RPMI8226 (cell line): ENCODE results near the gene ZAR1L.

Source experiments
- DNase-seq: peaks from one replicate; pipeline ENCODE4 v3.0.0-alpha.2; 2015

The ZAR1L gene

DNA sequence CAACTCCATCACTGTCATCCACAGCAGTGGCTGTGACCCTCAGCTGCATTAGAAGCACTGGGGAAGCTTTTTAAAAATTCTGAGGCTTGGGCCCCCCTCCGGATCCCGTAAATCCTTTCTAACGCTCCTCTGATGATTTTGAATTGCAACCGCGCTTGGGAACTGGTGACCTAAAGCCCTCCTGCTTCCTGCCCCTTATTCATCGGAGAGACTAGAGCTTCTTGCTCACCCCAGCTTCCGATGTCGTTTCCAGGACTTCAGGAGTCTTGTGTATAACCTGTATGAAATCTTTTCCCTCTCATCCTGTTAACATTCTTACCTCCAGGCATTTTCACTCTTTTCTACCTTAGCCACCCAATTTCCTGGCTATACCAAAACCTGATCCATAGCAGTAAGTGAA lies 14.8 kb downstream of the ZAR1L start:
- DNase-seq: no peak

DNA sequence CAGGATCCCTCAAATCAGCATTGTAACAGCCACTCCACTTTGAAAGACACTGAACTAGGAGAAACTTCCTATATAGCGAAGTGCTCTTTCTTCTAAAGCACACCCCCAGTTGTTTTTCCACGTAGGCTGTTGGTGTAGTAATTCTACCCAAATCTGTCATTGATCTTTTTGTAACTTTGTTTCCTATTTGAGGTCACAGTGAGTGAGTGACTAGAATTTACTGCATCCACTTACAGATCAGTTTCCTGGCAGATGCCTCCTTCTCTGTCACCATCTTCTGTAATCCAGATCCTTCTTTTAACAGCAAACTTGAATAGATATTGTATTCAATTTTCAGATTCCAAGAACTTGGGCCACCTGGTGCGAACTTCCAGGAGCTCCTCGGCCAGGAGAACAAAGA lies 15.3 kb downstream of the ZAR1L start:
- no peak for DNase-seq

DNA sequence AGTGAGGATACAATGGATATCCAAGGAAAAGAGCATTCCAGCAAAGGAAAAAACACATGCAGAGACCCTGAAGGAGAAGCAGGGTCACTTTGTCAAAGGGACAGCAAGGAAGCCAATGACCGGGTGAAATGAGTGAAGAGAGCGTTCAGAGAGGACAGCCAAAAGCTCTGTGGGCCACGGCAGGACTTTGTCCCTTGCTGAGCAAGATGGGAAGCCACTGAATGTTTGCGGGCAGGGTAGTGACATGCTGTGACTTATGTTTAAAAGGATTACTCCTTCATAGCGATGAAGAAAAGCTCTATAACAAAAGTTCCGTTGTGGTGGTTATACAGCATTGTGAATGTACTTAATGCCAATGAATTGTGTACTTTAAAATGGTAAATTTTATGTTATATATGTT lies 16.5 kb downstream of the ZAR1L start:
- DNase-seq: no peak

DNA sequence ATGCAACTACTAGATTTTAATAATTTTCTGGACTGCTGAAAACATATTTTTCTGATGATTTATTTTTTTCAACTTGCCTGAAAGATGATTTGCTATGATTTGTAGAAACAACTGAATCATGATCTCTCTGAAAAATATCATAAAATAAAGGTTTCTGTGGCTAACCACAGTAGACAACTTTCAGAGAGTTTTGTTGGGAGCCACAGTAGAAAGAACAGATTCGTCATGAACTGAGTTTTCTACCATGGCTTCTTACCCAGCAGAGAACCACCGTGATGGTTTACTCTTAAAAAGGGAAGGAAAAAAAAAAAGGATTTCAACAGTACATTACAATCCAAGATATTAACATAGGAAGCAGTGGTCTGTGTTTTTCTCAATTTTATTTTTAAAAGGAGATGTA lies 18.0 kb downstream of the ZAR1L start:
- no peak for DNase-seq

DNA sequence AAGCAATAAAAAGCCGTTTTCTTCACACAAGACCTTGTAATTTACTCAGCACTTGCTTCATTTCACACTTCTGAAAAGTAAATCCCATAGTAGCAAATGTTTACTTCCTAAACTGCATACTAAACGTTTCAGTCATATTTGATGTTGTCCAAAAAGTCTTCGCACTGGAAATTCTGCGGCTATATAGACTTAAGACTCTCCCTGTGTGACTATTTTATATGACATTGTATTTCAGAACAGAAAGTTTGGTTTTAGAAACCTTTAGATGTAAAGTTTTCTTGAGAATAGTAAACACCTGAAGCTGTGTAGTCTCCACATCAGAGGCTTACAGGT lies 29.6 kb downstream of the ZAR1L start:
- DNase-seq: no peak

DNA sequence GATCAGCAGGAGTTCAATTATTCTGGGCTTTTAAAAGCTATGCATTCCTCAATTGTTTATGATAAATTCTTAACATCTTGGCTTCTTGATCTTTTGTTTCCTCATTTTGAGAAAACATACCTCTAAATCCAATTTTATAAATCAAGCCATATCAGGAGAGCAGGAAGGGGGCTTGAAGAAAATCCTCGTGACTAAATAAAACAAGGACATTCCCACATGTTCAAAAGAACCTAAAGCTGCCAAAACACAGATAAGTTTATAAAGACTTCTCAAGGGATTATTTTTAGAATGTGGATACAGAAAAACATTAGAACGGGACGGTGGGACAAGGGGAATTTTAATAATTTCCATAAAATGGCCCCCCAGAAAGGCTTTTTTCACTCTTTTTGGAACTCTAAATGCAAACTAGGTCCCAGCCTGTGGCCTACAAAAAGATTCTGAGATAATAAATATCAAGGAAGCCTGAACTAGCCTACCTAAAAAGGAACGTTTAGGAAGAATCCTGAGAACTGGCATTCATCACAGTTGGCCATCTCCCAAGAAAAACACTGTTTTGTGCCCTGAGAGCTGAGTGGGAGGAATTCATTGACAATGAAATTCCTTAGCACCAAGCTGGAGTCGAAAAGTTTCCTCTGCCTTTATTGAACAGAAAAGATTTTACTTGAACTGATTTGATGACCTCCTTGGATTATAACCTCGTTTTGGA lies 30.1 kb downstream of the ZAR1L start:
- DNase-seq: no peak

DNA sequence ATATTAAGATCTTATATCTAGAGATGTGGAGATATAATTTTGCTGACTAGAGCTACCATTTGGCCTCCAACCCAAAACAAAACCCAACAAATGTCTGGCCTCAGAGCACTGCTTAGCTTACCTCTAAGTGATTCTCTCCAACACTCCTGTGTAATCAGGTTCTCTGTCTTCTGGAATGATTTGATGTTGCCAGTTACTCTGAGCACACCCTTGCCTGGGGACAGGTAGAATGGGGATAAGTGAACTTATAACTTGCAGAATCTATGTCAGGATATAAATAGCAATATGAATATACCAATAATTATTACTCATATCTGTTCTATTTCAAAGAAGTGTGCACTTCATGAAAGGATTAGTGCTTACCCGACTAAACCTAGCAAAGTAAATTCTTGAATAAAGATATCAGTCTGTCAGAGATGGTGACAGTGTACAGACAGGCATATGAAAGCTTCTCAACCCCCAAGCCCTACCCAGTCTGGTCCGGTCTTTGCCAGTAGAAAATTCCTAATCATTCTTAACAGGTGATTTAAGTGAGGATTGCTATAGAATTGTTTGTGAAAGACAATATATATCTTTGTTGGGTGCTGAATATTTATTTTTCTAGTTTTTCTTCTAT lies 33.0 kb downstream of the ZAR1L start:
- no peak for DNase-seq

DNA sequence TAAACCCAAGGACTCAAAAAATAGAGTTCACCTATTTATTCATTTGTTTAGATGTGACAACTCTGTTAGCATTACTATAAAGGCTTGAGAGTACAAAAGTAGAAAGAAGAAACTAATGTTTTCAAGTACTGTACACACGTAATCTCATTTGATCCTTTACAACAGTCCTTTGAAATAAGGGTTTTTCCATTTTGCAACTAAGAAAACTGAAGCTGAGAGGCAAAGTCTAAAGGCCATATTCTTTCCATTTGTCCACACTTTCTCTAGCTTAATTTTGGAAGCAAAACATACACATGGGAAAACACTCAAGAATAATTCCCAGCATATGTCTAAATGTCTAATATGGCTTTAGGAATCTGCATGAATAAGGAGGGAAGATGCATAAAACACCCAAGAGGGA lies 34.1 kb downstream of the ZAR1L start:
- no peak for DNase-seq

DNA sequence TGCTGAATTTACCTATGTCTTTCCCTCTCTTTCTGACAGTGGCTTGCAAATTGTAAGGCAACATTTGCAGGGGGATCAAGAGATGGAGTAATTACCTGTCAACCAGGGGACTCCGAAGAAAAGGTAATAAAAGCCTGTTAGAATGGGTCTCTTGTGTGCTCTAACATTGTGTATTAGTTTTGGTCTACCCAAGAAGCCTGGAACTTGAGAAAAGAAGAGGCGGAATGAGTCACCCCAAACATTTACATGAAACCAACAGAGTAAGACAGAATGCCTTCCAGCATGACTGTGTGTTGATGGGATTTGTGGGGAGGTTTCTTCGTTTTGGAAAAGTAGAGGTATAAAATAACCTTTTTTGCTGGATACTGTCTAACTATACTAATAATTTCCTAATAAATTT lies 36.7 kb downstream of the ZAR1L start:
- DNase-seq: no peak

DNA sequence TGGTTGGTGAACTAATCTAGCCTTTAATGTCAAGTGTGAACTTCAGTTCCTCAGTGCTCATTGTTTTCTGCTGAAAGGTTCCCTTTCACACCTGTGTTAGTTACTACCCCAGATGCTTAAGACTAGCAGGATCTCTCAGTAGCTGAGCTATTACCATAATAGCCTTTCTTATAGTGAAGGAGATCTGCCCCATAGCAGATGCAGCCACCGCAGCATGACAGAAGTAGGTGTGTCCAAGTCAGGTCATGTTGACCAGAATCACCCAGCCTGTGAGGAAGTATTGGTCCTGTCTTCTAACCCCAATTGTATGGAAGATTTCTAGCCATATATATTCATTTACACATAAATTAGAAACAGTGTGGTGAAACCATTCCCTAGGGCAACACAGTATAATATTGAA lies 37.3 kb downstream of the ZAR1L start:
- DNase-seq: no peak

DNA sequence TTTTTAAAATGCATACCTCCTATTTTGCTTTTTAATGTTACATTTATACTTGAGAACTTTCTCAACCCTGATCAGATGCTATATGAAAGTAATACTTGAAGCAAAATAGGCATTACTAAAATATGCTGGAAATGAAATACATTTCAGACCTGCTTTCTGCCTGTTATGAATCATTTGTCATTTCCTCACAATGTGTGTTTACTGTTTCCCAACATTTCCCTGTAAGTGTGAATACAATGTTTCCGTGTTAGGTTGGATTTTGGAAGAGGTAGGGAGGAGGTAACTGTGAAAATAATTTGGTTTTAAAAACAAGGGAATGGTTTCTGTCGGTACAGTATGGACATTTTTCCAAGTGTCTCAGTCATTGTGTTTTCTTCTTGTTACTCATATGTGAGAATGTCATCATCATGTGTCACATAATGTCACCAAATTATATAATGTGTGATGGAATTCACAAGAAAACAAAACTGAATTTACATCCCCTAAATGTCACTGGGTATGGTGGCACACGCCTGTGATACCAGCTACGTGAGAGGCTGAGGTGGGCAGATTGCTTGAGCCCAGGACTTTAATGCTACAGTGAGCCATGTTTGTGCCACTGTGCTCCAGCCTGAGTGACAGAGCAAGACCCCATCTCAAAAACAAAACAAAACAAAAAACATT lies 43.0 kb downstream of the ZAR1L start:
- DNase-seq: no peak

DNA sequence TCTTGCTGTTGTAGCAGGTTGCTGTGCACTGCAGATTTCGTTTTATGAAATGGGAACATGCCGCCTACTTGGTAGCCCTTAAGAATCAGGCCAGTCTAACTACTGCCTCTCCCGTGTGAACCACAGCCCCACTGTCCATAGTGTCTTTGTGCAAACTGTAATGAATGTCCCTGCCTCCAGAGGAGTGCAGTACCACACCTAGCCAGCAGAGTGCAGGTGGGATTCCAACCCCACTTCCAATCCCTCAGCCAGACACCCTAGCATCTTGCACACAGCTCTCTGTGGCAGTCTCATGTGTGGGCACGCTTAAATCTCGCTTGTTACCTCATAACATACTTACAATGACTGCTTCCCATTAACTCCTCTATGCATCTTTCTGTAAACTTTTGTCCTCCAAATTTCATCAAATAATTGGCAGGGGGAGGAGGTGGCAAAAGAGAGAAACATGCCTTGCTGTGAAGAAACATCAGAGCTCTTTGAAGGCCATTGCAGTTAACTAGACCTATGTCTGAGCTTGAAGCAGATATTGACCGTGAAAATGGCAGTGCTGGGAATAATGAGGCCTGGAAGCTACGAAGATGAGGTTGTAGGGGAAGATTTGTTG lies 47.2 kb downstream of the ZAR1L start:
- peak; percentile 25 for DNase-seq

DNA sequence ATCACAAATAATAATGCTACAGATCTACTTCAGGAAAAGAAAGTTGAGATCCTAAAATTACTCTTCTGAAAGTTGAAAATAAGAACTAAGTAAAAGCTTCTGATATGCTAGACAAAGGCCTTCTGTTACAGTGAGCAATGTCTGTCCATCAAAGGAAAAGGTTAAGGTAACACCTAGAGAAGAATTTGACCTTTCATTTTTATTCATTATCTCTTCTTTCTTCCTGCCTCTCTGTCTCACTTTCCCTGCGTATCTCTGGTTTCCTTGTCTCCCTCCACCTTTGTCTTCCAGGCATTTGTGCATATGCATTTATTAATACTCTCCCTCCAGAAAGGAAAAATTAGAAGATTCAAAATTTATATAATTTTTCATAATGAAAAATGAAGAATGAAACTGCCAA lies 49.0 kb downstream of the ZAR1L start:
- no peak for DNase-seq

DNA sequence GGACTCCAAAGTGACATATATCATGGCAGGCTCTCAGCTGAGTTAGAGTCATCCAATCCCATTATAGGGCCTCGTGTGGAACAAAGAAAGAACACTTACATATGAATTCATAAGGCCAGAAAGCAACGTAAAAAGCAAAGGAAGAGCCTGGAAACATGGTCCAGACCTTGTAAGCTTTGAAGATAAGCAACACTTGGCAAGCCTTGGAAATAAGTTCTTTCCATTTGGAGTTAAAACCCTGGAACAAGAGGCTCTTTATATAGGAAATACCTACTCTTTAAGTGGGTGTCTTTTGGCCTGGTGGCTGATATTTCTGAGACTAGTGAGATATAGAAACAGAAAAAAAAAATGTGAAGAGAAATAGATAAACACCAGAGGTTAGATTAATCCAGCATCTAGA lies 49.4 kb downstream of the ZAR1L start:
- no peak for DNase-seq

DNA sequence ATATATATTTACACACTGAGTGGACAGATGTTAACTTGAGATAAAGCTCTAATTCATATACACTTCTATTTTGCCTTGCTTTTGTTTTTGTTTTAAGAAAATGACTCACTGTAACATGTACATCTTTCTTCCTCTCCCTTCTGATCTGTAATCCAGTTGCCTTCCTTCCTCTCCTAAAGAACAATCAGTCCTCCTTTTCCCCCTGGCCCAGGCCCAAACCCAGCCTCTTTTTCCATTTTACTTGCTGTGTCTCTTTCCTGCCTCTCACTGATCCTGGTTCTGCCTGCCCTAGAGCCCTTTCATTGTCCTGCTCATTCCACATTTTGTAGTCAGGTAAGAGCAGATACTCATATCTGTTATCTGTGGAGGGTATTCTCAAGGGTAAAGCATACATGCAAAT lies 50.8 kb downstream of the ZAR1L start:
- DNase-seq: no peak

DNA sequence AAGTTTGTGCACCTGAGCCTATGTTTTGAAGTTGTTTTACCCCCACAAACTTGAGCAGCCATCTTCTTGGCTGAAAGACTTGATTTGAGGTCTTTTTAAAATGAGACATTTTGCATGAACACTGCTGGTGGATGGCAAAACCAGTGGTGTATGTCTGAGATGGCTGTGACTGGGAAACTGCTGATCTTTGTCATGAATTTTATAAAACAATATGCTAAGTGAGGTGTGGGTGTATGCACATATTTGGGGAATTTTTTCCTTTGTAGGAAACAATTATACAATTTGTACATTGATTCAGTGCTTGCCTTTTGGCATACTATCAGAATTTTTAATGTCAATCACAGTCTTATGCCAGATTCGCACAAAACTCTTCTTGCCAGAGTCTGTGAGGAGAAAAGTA lies 52.5 kb downstream of the ZAR1L start:
- DNase-seq: no peak

DNA sequence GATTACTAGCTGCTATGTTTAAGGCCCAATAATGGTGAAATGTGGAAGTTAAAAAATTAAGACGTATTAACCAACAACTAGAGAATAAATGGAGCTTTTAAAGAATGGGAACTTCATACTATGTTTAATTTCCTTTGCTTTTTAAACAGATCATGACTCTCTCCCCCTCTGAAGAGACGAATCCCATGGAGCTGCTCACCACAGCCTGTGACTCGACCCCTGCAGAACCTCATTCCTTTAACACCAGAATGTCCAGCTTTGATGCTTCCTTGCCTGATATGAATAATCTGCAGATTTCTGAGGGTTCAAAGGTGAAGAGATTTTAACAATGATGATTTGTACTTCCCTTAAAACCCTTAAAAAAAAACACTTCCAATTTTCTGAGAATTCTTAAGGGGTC lies 53.0 kb downstream of the ZAR1L start:
- no peak for DNase-seq

DNA sequence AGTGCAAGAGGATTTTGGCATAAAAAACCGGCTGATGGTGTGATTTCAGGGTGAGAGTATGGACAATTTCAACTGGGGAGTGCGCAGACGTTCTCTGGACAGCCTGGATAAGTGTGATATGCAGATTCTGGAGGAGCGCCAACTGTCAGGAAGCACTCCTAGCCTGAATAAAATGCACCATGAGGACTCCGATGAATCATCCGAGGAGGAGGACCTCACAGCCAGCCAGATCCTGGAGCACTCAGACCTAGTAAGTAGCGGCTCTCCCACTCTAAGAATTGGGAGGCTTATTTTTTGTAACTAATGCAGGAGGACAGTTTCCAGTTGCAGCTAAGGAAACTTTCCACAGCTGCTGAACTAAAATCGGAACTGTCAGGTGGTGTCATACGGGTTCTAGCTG lies 53.6 kb downstream of the ZAR1L start:
- no peak for DNase-seq

DNA sequence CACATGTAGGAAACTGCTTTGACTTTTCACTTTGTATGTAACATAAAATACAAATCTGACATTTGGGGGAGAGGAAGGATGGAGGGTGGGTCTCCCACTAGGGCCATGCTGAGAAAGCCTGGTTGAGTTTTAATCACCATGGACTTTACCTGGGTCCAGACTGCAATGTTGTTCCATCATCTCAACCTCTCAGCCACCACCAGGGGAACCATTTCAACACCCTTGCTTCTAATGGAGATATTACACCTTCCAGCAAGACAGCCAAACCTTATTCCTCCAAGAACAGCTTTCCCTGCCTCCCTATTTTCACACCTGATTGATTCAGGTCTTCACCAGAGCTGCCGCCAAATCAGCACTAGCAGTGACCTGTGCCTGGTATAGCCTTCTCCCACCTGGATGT lies 56.0 kb downstream of the ZAR1L start:
- DNase-seq: no peak

DNA sequence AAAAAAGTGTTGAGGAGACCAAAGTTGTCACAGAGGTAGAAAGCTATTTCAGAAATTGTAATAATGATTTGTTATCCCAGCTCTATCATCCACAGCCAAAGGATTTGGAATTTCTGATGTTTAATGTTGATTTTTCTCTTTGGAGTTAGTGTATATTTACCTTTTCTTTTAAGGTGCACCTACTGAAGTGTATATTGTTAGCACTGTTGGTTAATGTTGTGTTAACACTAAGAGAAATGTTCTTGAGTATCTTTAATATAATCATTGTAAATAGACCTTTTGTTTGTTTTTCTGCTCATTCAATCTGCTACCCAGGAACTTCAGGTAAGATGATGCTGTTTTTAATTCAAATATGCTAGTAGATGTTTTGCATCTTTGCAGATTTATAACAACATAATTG lies 57.5 kb downstream of the ZAR1L start:
- DNase-seq: no peak

DNA sequence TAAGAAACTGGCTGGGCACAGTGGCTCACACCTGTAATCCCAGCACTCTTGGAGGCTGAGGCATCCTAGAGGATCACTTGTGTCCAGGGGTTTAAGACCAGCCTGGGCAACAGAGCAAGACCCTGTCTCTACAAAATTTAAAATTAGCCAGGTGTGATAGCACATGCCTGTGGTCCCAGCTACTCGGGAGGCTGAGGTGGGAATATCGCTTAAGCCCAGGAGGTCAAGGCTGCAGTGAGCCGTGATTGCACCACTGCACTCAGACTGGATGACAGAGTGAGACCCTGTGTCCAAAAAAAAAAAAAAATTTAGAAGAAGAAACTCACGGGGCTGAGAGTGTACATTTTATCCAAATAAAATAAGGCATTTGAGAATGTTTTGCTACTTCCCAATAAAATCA lies 58.9 kb downstream of the ZAR1L start:
- no peak for DNase-seq

DNA sequence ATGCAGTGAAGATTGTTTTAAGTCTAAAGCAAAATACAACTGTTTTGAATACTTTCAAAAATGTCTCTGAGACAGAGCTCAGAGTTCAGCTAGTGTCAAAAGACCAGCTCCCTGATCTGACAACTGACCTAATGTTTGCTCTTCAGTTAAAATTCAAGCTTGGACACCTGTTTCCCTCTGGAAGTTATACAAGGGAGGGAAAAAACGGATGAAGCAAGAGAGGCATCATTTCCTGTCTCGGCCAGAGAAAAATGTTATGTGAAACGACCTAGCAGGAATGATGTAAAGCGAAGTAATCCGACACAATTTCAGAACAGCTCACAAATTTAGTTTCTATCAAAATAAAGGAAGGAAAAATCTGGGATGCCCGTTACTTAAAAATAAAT lies 59.4 kb downstream of the ZAR1L start:
- no peak for DNase-seq

DNA sequence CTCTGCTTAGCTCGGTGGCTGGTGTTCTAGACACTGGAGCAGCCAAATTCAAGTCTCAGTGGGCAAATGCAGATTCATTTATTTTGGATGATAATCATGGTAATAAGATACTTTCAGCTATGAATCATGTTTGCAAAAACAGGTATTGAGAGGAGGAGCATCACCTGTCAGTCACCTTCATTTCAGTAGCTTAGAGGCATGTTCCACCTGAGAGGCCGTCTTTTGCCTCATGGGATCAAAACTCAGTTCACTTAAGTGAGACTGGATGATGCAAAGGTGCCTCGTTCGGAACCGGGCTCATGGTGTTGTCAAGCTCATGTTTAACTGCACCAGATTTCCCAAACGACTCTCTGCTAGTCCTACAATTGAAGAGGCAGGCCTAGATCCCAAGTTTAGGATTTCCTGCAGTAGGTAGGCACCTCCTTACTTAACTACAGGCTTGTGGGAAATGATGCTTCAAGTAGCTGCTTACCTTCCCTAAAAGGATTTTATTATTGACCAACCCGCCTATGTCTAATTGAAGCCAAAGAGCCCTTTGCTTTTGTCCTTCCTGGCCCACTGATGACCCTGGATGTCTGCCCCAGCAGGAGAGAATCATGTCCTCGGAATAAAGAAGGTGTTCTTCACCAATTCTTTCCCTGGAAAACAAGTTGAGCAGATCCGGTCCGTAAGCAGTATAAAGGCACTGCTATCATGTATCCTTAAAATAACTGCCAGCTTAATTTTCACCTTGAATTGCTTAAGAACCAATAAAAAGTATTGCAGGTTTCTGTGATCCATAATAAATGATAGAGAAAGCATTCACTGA lies 60.0 kb downstream of the ZAR1L start:
- no peak for DNase-seq

DNA sequence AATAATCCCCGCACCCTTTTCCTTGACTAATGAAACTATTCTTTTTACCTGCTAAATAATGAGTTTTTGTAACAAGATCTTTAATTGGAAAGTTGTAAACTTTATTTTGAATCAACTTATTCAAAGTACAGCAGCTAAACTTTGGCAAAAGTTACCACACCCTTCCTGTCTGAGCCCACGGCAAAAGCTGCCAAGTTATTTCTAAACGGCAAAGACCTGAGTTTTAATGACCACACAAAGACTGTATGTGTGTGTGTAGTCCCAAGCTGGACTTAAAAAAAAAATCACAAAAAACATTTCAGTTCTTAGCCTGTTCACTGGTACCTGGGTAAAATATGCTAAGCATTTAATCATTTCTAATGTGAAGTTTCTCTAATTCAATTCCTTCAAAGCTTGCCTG lies 60.7 kb downstream of the ZAR1L start:
- no peak for DNase-seq
